ENCODE data around the gene SPAAR.
"Not testable (repeated sequence)": the region's sequence is repeated elsewhere in the genome, so short reads cannot be mapped to it uniquely, and the experiment has no call there.

Gene SPAAR

GRCh38 chr9:35910613-35911359 is 1.5 kb downstream of the SPAAR start:
- Histone ChIP-seq H3K4me2 (no peak overlapping the region; the same call in 1 of the 2 replicates), H3K4me3 (IDR thresholded peaks at IDR 0.05; ENCODE audit: insufficient read depth, low read depth, low read length) (no peak overlapping the region), H2AFZ (ENCODE audit: low read depth) (peak overlapping the region; percentile 60; the same call in 1 of the 2 replicates), H3K27ac (no peak overlapping the region), H3K36me3 (ENCODE audit: insufficient read depth) (no peaks in the 10 kb centered on the region), H3K79me2 (ENCODE audit: insufficient read depth, low read depth) (no peaks in the 10 kb centered on the region), H3K4me1 (ENCODE audit: low read depth, poor library complexity, severe bottlenecking) (peaks cover 13% of the 10 kb centered on the region), H3K9ac (no peak overlapping the region), H4K20me1 (ENCODE audit: insufficient read depth) (no peaks in the 10 kb centered on the region), H3K27me3 (ENCODE audit: insufficient read depth, low read depth) (no peaks in the 10 kb centered on the region)
- peak; percentile 65 for TF ChIP-seq CTCF (conservative IDR thresholded peaks at IDR 0.05; ENCODE audit: low read depth, low read length)

DNA sequence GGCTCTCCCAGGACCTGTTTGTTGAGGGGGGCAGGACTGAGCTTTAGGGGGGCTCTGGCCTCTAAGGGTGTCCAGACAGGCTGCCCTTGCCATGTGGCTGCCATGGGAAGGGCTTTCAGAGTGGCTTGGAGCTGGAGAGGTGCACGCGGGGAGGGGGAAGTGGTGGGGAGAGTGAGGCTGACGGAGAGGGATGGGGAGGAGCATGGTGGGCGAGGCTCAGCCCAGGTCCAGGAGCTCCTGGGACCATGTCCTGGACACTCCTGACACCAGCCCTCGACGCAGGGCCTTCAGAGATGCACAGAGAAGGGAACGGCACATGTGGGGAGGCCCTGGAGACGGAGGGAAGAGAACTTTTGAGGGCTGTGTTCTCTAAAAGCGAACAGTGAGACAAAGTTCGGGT is 2.4 kb downstream of the SPAAR start:
- H3K36me3 ChIP-seq (ENCODE audit: insufficient read depth), result no peaks in the 10 kb centered on the region
- H3K4me2 ChIP-seq, result no peak overlapping the region
- H3K27ac ChIP-seq, result no peak overlapping the region
- no peak overlapping the region for H3K4me3 ChIP-seq (IDR thresholded peaks at IDR 0.05; ENCODE audit: insufficient read depth, low read depth, low read length)
- no peak overlapping the region for H3K9ac ChIP-seq
- no peaks in the 10 kb centered on the region for H3K79me2 ChIP-seq (ENCODE audit: insufficient read depth, low read depth)
- no peaks in the 10 kb centered on the region for H4K20me1 ChIP-seq (ENCODE audit: insufficient read depth)
- no peak for TF ChIP-seq CTCF (conservative IDR thresholded peaks at IDR 0.05; ENCODE audit: low read depth, low read length)
- H3K4me1 ChIP-seq (ENCODE audit: low read depth, poor library complexity, severe bottlenecking), result peaks cover 13% of the 10 kb centered on the region
- no peak overlapping the region for H2AFZ ChIP-seq (ENCODE audit: low read depth)
- no peaks in the 10 kb centered on the region for H3K27me3 ChIP-seq (ENCODE audit: insufficient read depth, low read depth)

- no peak overlapping the region for H3K9ac ChIP-seq
- H4K20me1 ChIP-seq (ENCODE audit: insufficient read depth), result no peaks in the 10 kb centered on the region
- no peaks in the 10 kb centered on the region for H3K36me3 ChIP-seq (ENCODE audit: insufficient read depth)
- no peaks in the 10 kb centered on the region for H3K27me3 ChIP-seq (ENCODE audit: insufficient read depth, low read depth)
- no peak overlapping the region for H3K4me2 ChIP-seq
- no peak overlapping the region for H3K27ac ChIP-seq
- H3K4me3 ChIP-seq (IDR thresholded peaks at IDR 0.05; ENCODE audit: insufficient read depth, low read depth, low read length), result no peak overlapping the region
- no peak overlapping the region for H2AFZ ChIP-seq (ENCODE audit: low read depth)
- peaks cover 13% of the 10 kb centered on the region for H3K4me1 ChIP-seq (ENCODE audit: low read depth, poor library complexity, severe bottlenecking)
- no peak for TF ChIP-seq CTCF (conservative IDR thresholded peaks at IDR 0.05; ENCODE audit: low read depth, low read length)
- H3K79me2 ChIP-seq (ENCODE audit: insufficient read depth, low read depth), result no peaks in the 10 kb centered on the region
These were observed 3.6 kb downstream of the SPAAR start for GRCh38 chr9:35912791-35913400.

- H3K27me3 ChIP-seq (ENCODE audit: insufficient read depth, low read depth); H3K27ac ChIP-seq; H3K79me2 ChIP-seq (ENCODE audit: insufficient read depth, low read depth); H2AFZ ChIP-seq (ENCODE audit: low read depth); H3K4me3 ChIP-seq (IDR thresholded peaks at IDR 0.05; ENCODE audit: insufficient read depth, low read depth, low read length); H4K20me1 ChIP-seq (ENCODE audit: insufficient read depth); H3K36me3 ChIP-seq (ENCODE audit: insufficient read depth); H3K4me2 ChIP-seq; H3K9ac ChIP-seq: not testable (repeated sequence)
- peaks cover 13% of the 10 kb centered on the region for H3K4me1 ChIP-seq (ENCODE audit: low read depth, poor library complexity, severe bottlenecking)
These were observed 4.1 kb downstream of the SPAAR start for GRCh38 chr9:35913429-35913828.

- no peak overlapping the region for H2AFZ ChIP-seq (ENCODE audit: low read depth)
- H3K79me2 ChIP-seq (ENCODE audit: insufficient read depth, low read depth), result no peaks in the 10 kb centered on the region
- H3K9ac ChIP-seq, result no peak overlapping the region
- no peak overlapping the region for H3K27ac ChIP-seq
- H4K20me1 ChIP-seq (ENCODE audit: insufficient read depth), result no peaks in the 10 kb centered on the region
- no peaks in the 10 kb centered on the region for H3K36me3 ChIP-seq (ENCODE audit: insufficient read depth)
- no peak for TF ChIP-seq CTCF (conservative IDR thresholded peaks at IDR 0.05; ENCODE audit: low read depth, low read length)
- no peak overlapping the region for H3K4me3 ChIP-seq (IDR thresholded peaks at IDR 0.05; ENCODE audit: insufficient read depth, low read depth, low read length)
- H3K27me3 ChIP-seq (ENCODE audit: insufficient read depth, low read depth), result no peaks in the 10 kb centered on the region
- H3K4me2 ChIP-seq, result no peak overlapping the region
- peaks cover 13% of the 10 kb centered on the region for H3K4me1 ChIP-seq (ENCODE audit: low read depth, poor library complexity, severe bottlenecking)
These were observed 5.1 kb downstream of the SPAAR start for GRCh38 chr9:35914301-35914807.
